Esophagus (tissue), 2 donors: ENCODE measurements around the gene CHRNA9. TPM values are rescaled to one million over a fixed set of nuclear protein-coding genes. Genes with fewer than 3 reads are reported as not detected.

ENCODE experiments used
- H3K27ac ChIP-seq, 2 donors: one replicate each; pipeline ENCODE4 v1.5.1; 2013; ENCODE audit warnings: low read depth in 2 of 2, mild to moderate bottlenecking in 2 of 2, inconsistent platforms in 1 of 2, low read length in 1 of 2, moderate library complexity in 1 of 2
- H3K27me3 ChIP-seq, 2 donors: one replicate each; pipeline ENCODE4 v1.6.1; 2013; ENCODE audit warnings: low read length in 2 of 2, control low read depth in 1 of 2, mild to moderate bottlenecking in 1 of 2; ENCODE audit not compliant: insufficient read depth in 2 of 2, control insufficient read depth in 1 of 2
- H3K36me3 ChIP-seq, 2 donors: one replicate each; pipeline ENCODE4 v1.6.1; 2013; ENCODE audit warnings: low read length in 1 of 2; ENCODE audit not compliant: control insufficient read depth in 2 of 2, insufficient read depth in 2 of 2
- H3K4me1 ChIP-seq, 2 donors: one replicate each; pipeline ENCODE4 v1.6.1; 2013; ENCODE audit warnings: low read length in 1 of 2; ENCODE audit not compliant: control insufficient read depth in 2 of 2, insufficient read depth in 2 of 2
- H3K4me3 ChIP-seq, 2 donors: one replicate each; pipeline ENCODE4 v1.5.1; 2013; ENCODE audit warnings: low read length in 2 of 2, mild to moderate bottlenecking in 2 of 2, low read depth in 1 of 2, moderate library complexity in 1 of 2
- H3K9me3 ChIP-seq, 2 donors: one replicate each; pipeline ENCODE4 v1.6.1; 2013; ENCODE audit warnings: mild to moderate bottlenecking in 2 of 2, low read depth in 1 of 2, low read length in 1 of 2, moderate library complexity in 1 of 2; ENCODE audit not compliant: control insufficient read depth in 2 of 2, insufficient read depth in 1 of 2
- WGBS, 2 donors: extraction: QIAGEN DNeasy Blood & Tissue Kit; methylation state at CpG; one replicate each; pipeline ENCODE4 v1.1.7; 2013; 5-methylcytosine and 5-hydroxymethylcytosine counted together
- polyA plus RNA-seq, 2 donors: library from polyadenylated mRNA; stranded (reverse); fragments of 200-250 nt; gene quantifications; one replicate each; pipeline ENCODE4 v1.2.3, GENCODE V29; 2013
- donor health status: healthy with polysubstance abuse.
- donor health status: Bipolar disorder and iron deficiency.

CHRNA9 gene
- polyA plus RNA-seq, 2 donors, result not detected

- Histone ChIP-seq H3K27ac (no peak overlapping the region), H3K36me3 (no peaks in the 10 kb centered on the region), H3K4me3 (no peak overlapping the region), H3K27me3 (no peaks in the 10 kb centered on the region), H3K9me3 (no peaks in the 10 kb centered on the region), H3K4me1 (no peaks in the 10 kb centered on the region)
- 31 to 49% methylated on average over 4 of the region's 4 CpGs for WGBS, 2 donors
Observed at GRCh38 chr4:40322811-40323210, 12.3 kb upstream of the CHRNA9 start.

GRCh38 chr4:40323866-40324265, 11.3 kb upstream of the CHRNA9 start:
- H3K4me1 ChIP-seq, result no peaks in the 10 kb centered on the region
- H3K9me3 ChIP-seq, result no peaks in the 10 kb centered on the region
- no peaks in the 10 kb centered on the region for H3K36me3 ChIP-seq
- no peak overlapping the region for H3K27ac ChIP-seq
- WGBS, 2 donors, result 73 to 76% methylated on average over 2 of the region's 2 CpGs
- H3K4me3 ChIP-seq, result no peak overlapping the region
- no peaks in the 10 kb centered on the region for H3K27me3 ChIP-seq

GRCh38 chr4:40325406-40326019, 9.6 kb upstream of the CHRNA9 start:
- H3K4me3 ChIP-seq, result no peak overlapping the region
- H3K4me1 ChIP-seq, result no peaks in the 10 kb centered on the region
- 7 to 10% methylated on average over 2 of the region's 2 CpGs for WGBS, 2 donors
- H3K36me3 ChIP-seq, result no peaks in the 10 kb centered on the region
- no peaks in the 10 kb centered on the region for H3K27me3 ChIP-seq
- no peaks in the 10 kb centered on the region for H3K9me3 ChIP-seq
- no peak overlapping the region for H3K27ac ChIP-seq

DNA sequence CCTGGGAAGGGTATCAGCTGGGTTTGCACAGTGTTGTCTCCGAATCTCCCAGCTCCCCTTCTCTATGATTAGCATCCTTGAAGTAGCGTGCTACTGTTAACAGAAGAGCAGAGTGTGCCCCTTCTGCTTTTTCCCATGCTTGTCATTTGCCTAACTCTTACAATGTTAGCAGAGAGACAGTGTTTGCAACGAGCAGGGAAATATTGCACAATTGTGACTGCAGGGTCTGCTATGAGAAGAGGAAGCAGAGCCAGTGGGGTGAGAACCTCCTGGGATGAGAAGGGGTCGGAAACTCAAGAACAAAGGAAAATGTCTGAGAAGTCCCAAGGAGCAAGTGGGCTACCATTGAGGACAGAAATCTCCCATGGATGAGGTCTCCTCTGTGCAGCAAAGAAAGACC, 7.8 kb upstream of the CHRNA9 start:
- WGBS, 2 donors, result 63 to 75% methylated on average over 4 of the region's 4 CpGs

GRCh38 chr4:40328383-40328782, 6.8 kb upstream of the CHRNA9 start:
- Histone ChIP-seq H3K9me3 (no peaks in the 10 kb centered on the region), H3K4me1 (no peaks in the 10 kb centered on the region), H3K27me3 (no peaks in the 10 kb centered on the region), H3K36me3 (no peaks in the 10 kb centered on the region), H3K4me3 (no peak overlapping the region), H3K27ac (no peak overlapping the region)
- 94 to 96% methylated on average over 1 of the region's 1 CpG for WGBS, 2 donors

More for the DNA sequence above, 7.8 kb upstream of the CHRNA9 start:
- H3K4me3 ChIP-seq, result no peak overlapping the region
- no peaks in the 10 kb centered on the region for H3K36me3 ChIP-seq
- no peak overlapping the region for H3K27ac ChIP-seq
- no peaks in the 10 kb centered on the region for H3K27me3 ChIP-seq
- H3K9me3 ChIP-seq, result no peaks in the 10 kb centered on the region
- H3K4me1 ChIP-seq, result no peaks in the 10 kb centered on the region

DNA sequence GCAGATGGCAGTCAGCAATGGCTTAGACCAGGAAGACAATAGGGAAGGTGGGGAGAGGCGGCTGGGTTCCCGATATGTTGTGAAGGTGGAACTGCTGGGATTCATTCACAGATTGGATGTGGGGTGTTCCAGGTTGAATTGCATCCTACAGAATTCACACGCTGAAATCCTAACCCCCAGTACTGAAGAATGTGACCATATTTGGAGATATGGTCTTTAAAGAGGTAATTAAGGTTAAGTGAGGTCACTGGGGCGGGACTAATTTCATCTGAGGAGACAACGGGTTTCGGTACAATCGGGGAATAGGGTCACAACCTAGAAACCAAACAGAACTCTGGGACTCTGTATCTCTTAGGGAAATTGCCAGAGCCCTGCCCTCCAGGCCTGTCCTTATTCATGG, 5.3 kb upstream of the CHRNA9 start:
- WGBS, 2 donors, result 88 to 94% methylated on average over 7 of the region's 7 CpGs
- H3K4me3 ChIP-seq, result no peak overlapping the region

GRCh38 chr4:40330536-40330935, 4.6 kb upstream of the CHRNA9 start:
- H3K36me3 ChIP-seq, result no peaks in the 10 kb centered on the region
- H3K4me1 ChIP-seq, result no peaks in the 10 kb centered on the region
- no peak overlapping the region for H3K4me3 ChIP-seq
- H3K27ac ChIP-seq, result no peak overlapping the region
- no peaks in the 10 kb centered on the region for H3K27me3 ChIP-seq
- H3K9me3 ChIP-seq, result no peaks in the 10 kb centered on the region
- WGBS, 2 donors, result 87 to 92% methylated on average over 7 of the region's 7 CpGs

More for the DNA sequence above, 5.3 kb upstream of the CHRNA9 start:
- H3K36me3 ChIP-seq, result no peaks in the 10 kb centered on the region
- no peaks in the 10 kb centered on the region for H3K4me1 ChIP-seq
- no peaks in the 10 kb centered on the region for H3K27me3 ChIP-seq
- H3K9me3 ChIP-seq, result no peaks in the 10 kb centered on the region
- H3K27ac ChIP-seq, result peak overlapping the region in 1 of 2 donors; percentile 2

DNA sequence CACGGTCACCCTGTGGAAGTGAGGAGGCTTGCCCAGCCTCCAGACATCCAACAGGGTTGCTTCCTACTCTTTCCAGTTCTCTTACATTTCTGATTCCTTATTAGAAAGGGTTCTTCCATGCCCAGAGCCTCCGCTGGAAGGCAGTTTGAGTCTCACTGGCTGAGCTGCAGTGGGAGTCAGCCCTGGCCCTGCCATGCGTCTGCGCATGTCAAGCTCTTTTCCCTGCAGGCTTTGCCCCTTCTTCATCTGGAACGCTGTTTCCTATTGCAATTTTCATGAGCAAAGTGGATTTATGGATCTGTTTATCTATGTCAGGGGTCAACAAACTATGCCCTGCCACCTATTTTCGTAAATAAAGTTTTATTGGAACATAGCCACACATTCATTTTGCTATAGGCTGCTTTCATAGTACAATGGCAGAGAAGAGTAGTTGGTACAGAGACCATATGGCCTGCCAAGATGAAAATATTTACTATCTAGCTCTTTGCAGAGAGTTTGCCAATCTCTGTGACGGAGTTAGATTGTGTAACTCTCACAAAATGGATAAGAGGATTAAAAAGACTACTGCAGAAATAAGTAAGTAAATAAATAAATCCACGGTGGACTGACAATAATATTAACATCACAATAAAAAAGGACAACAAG, 3.9 kb upstream of the CHRNA9 start:
- H3K4me3 ChIP-seq, result no peak overlapping the region
- no peak overlapping the region for H3K27ac ChIP-seq
- H3K36me3 ChIP-seq, result no peaks in the 10 kb centered on the region
- H3K27me3 ChIP-seq, result no peaks in the 10 kb centered on the region
- H3K9me3 ChIP-seq, result no peaks in the 10 kb centered on the region
- no peaks in the 10 kb centered on the region for H3K4me1 ChIP-seq
- WGBS, 2 donors, result 58 to 75% methylated on average over 8 of the region's 8 CpGs

- no peaks in the 10 kb centered on the region for H3K27me3 ChIP-seq
- 78 to 81% methylated on average over 3 of the region's 3 CpGs for WGBS, 2 donors
- H3K27ac ChIP-seq, result no peak overlapping the region
- H3K9me3 ChIP-seq, result no peaks in the 10 kb centered on the region
- H3K4me3 ChIP-seq, result no peak overlapping the region
- H3K4me1 ChIP-seq, result no peaks in the 10 kb centered on the region
- no peaks in the 10 kb centered on the region for H3K36me3 ChIP-seq
Observed at GRCh38 chr4:40331961-40332360, 3.2 kb upstream of the CHRNA9 start.

- WGBS, 2 donors, result 56 to 73% methylated on average over 8 of the region's 8 CpGs
- no peaks in the 10 kb centered on the region for H3K4me1 ChIP-seq
- no peaks in the 10 kb centered on the region for H3K27me3 ChIP-seq
- H3K9me3 ChIP-seq, result no peaks in the 10 kb centered on the region
- H3K27ac ChIP-seq, result no peak overlapping the region
- H3K36me3 ChIP-seq, result no peaks in the 10 kb centered on the region
- no peak overlapping the region for H3K4me3 ChIP-seq
Observed at GRCh38 chr4:40333921-40334352, 1.2 kb upstream of the CHRNA9 start.
